Esophagus squamous epithelium (tissue), 5 donors: ENCODE measurements around the gene SEMA5A. TPM values are rescaled to one million over a fixed set of nuclear protein-coding genes. Genes with fewer than 3 reads are reported as not detected.

ENCODE experiments used
- DNase-seq: peaks from one replicate; lab custom pipeline; 2025; lab: John Stamatoyannopoulos, UW
- H3K27ac ChIP-seq, 4 donors: fragments of 200-600 bp; sonication (generic); one replicate each; pipeline ENCODE4 v1.5.1; 2016 to 2019; ENCODE audit warnings: mild to moderate bottlenecking in 1 of 4
- H3K27me3 ChIP-seq, 4 donors: fragments of 200-600 bp; sonication (generic); 1 replicate in 3 of 4; 2 replicates in 1 of 4; pipeline versions ENCODE4 v1.5.1 to v1.6.0; 2017 to 2021; ENCODE audit warnings: antibody characterized with exemption in 1 of 4
- H3K36me3 ChIP-seq, 3 donors: fragments of 200-600 bp; sonication (generic); one replicate each; pipeline ENCODE4 v1.5.1; 2016 to 2019
- H3K4me1 ChIP-seq, 3 donors: fragments of 200-600 bp; sonication (generic); one replicate each; pipeline ENCODE4 v1.5.1; 2017 to 2019
- H3K4me3 ChIP-seq, 4 donors: fragments of 200-600 bp; sonication (generic); 1 replicate in 3 of 4; 2 replicates in 1 of 4; pipeline ENCODE4 v1.5.1; 2016 to 2019; ENCODE audit warnings: mild to moderate bottlenecking in 2 of 4, moderate library complexity in 1 of 4
- H3K9me3 ChIP-seq, 3 donors: fragments of 200-600 bp; sonication (generic); one replicate each; pipeline ENCODE4 v1.5.1; 2016 to 2019
- POLR2A ChIP-seq, 4 donors: fragments of 450-650 bp; IDR thresholded peaks; one replicate each; pipeline ENCODE4 v1.6.1; 2017; ENCODE audit warnings: antibody characterized with exemption in 4 of 4, mild to moderate bottlenecking in 4 of 4, moderate library complexity in 3 of 4
- WGBS, 2 donors: methylation state at CpG; one replicate each; pipeline ENCODE4 v1.1.5; 2018; 5-methylcytosine and 5-hydroxymethylcytosine counted together
- intact Hi-C: fragments of 100-400 bp; cut with DNase I; formaldehyde crosslinking; loops from one replicate; pipeline ENCODE4 v1.15.0; 2022
- total RNA-seq, 4 donors: library from RNA; depleted of rRNA; stranded (reverse); fragments of >200 nt; gene quantifications; one replicate each; pipeline ENCODE4 v1.1.0, GENCODE V29; 2016
- TF ChIP-seq, protein P1 (sequence below), 6 experiments: fragments of 450-650 bp in 4 of 6; fragments of 200-600 bp in 2 of 6; sonication (generic) in 2 of 6; IDR thresholded peaks; one replicate each; pipeline ENCODE4 v1.5.1; 2016 to 2019; ENCODE audit warnings: antibody characterized with exemption in 6 of 6, mild to moderate bottlenecking in 4 of 6, moderate library complexity in 4 of 6
- donor health status: DM: yes; HTN: yes; CAD: no.

SEMA5A gene
- total RNA-seq, 4 donors from 2014 or later: 3.9 to 9.4 (median 8.4) TPM

DNA sequence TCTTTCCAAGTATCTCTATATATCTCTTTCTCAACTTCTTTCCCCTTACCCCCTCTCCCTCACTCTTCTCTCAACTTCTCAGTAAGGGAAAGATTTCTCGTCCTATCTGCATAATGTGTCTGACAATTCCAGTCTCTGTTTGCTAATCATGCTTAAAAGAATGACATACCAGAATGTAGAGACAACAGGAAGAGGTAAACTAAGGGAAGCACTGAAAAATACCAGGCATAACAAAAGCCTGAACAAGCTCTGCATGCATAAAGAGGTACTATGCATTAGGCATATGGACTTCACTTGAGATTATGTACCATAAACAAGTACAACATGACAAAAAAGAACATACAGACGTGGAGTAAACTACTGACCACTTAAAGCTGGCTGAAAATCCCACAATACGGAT lies 62.6 kb downstream of the SEMA5A start:
- no peaks in the 10 kb centered on the region for H3K27me3 ChIP-seq
- peaks cover 0 to 8% (median 3%) of the 10 kb centered on the region in 3 donors for H3K9me3 ChIP-seq
- H3K27ac ChIP-seq: no peak overlapping the region
- H3K36me3 ChIP-seq: no peaks in the 10 kb centered on the region
- intact Hi-C loops: no loop called here
- no peak overlapping the region for H3K4me3 ChIP-seq
- 62 to 67% methylated on average over 3 of the region's 3 CpGs for WGBS, 2 donors
- DNase-seq: no peak
- no peaks in the 10 kb centered on the region for H3K4me1 ChIP-seq
- TF ChIP-seq, protein P1, sequence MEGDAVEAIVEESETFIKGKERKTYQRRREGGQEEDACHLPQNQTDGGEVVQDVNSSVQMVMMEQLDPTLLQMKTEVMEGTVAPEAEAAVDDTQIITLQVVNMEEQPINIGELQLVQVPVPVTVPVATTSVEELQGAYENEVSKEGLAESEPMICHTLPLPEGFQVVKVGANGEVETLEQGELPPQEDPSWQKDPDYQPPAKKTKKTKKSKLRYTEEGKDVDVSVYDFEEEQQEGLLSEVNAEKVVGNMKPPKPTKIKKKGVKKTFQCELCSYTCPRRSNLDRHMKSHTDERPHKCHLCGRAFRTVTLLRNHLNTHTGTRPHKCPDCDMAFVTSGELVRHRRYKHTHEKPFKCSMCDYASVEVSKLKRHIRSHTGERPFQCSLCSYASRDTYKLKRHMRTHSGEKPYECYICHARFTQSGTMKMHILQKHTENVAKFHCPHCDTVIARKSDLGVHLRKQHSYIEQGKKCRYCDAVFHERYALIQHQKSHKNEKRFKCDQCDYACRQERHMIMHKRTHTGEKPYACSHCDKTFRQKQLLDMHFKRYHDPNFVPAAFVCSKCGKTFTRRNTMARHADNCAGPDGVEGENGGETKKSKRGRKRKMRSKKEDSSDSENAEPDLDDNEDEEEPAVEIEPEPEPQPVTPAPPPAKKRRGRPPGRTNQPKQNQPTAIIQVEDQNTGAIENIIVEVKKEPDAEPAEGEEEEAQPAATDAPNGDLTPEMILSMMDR (IDR thresholded peaks at IDR 0.05): no peak
- TF ChIP-seq POLR2A (IDR thresholded peaks at IDR 0.05): no peak

DNA sequence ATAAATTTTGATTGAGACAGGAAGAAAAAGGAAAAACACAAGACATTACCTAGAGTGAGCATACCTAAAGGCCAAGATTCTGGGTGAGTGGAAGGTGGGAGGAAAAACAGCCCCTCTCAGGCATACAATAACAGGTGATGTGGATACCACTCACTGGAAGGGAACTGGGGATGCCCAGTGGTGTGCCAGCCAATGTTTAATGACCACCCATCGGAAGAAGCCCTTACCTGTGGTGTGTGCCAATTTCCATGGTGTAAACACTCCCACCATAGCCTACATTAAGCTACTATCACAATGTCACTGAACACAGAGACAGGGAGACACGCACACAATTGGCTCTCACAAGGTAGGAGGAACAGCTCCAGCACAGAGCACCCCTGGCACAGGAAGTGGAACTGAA lies 63.5 kb downstream of the SEMA5A start:
- Histone ChIP-seq H3K27ac (no peak overlapping the region), H3K4me3 (no peak overlapping the region), H3K9me3 (peaks cover 0 to 17% (median 11%) of the 10 kb centered on the region in 3 donors), H3K36me3 (no peaks in the 10 kb centered on the region), H3K27me3 (no peaks in the 10 kb centered on the region), H3K4me1 (no peaks in the 10 kb centered on the region)
- DNase-seq: no peak
- WGBS, 2 donors: 90 to 100% methylated on average over 1 to 2 of the region's 2 CpGs
- TF ChIP-seq POLR2A (IDR thresholded peaks at IDR 0.05): no peak
- TF ChIP-seq, protein P1 (IDR thresholded peaks at IDR 0.05): no peak
- intact Hi-C loops: no loop called here

DNA sequence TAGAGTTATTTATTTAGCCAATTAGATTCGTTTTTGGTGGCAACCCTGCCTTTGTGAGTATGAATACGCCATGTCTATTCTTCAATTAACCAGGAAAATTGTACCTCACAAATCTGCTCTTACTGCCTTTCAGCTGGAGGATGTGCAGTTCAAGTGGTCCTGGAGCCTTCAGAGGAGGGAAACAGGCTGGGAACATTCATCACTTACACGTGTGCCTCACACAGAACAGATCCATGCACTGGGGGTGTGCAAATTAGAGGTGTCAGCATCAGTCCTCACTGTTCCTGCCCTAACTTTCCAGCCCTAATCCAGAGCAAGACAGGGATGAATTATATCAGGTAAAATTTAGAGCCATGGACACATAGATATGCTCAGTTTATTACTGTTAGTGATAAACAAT lies 65.4 kb downstream of the SEMA5A start:
- H3K4me1 ChIP-seq: no peaks in the 10 kb centered on the region
- no peaks in the 10 kb centered on the region for H3K36me3 ChIP-seq
- TF ChIP-seq POLR2A (IDR thresholded peaks at IDR 0.05): no peak
- TF ChIP-seq, protein P1 (IDR thresholded peaks at IDR 0.05): no peak
- no peak overlapping the region for H3K27ac ChIP-seq
- DNase-seq: no peak
- no peak overlapping the region for H3K4me3 ChIP-seq
- intact Hi-C loops: no loop called here
- 66 to 69% methylated on average over 3 of the region's 3 CpGs for WGBS, 2 donors
- H3K9me3 ChIP-seq: peaks cover 0 to 19% (median 16%) of the 10 kb centered on the region in 3 donors
- no peaks in the 10 kb centered on the region for H3K27me3 ChIP-seq

DNA sequence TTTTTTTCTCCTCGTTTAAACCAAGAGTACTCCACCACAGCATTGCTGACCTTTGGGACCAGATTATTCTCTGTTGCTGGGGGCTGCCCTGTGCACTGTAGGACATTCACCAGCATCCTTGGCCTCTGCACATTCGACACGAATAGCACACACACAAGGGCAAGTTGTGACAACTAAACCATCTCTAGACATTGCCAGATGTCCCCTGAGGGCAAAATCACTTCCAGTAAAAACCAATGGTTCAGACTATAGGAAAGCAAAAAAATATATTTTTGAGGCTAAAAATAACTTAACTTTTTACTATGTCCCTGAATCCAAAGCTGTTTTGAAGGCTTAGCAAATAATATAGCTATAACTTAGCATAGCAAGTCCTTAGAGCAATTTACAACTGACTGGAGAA lies 65.9 kb downstream of the SEMA5A start:
- DNase-seq: no peak
- H3K27me3 ChIP-seq: no peaks in the 10 kb centered on the region
- no peaks in the 10 kb centered on the region for H3K4me1 ChIP-seq
- TF ChIP-seq, protein P1 (IDR thresholded peaks at IDR 0.05): no peak
- TF ChIP-seq POLR2A (IDR thresholded peaks at IDR 0.05): no peak
- peaks cover 0 to 19% (median 16%) of the 10 kb centered on the region in 3 donors for H3K9me3 ChIP-seq
- H3K27ac ChIP-seq: no peak overlapping the region
- intact Hi-C loops: no loop called here
- no peaks in the 10 kb centered on the region for H3K36me3 ChIP-seq
- no peak overlapping the region for H3K4me3 ChIP-seq
- 19 to 46% methylated on average over 3 of the region's 3 CpGs for WGBS, 2 donors

DNA sequence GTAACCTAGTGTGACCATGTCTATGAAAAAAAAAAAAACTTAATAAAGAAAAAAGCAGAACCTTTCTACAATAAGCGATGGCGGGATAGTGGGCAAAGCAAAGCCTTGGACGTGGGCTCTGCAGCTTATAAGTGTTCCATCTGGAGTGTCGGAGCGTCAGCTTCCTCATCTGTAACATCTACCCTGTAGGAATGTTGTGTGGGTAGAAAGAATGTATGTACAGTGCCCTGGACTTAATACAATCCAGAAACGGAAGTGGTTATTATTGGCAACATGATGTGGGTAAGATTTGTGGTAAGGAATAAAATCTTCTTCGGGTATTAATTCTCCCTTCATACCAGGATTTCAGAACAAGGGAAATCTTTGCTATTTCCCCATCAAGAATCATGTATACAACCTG lies 66.5 kb downstream of the SEMA5A start:
- Histone ChIP-seq H3K4me1 (no peaks in the 10 kb centered on the region), H3K36me3 (no peaks in the 10 kb centered on the region), H3K27me3 (no peaks in the 10 kb centered on the region), H3K27ac (no peak overlapping the region), H3K4me3 (no peak overlapping the region), H3K9me3 (peaks cover 0 to 19% (median 16%) of the 10 kb centered on the region in 3 donors)
- 83 to 86% methylated on average over 7 of the region's 7 CpGs for WGBS, 2 donors
- intact Hi-C loops: no loop called here
- DNase-seq: no peak
- no peak for TF ChIP-seq POLR2A (IDR thresholded peaks at IDR 0.05)

DNA sequence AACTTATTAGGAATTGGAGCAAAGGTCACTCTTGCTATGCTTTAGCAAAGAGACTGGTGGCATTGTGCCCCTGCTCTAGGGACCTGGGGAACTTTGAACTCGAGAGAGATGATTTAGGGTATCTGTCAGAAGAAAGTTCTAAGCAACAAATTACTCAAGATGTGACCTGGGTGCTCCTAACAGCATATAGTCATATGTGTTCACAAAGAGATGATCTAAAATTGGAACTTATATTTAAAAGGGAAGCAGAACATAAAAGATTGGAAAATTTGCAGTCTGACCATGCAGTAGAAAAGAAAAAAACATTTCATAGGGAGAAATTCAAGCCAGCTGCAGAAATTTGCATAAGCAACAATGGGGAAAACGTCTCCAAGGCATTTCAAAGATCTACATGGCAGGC lies 68.3 kb downstream of the SEMA5A start:
- no peaks in the 10 kb centered on the region for H3K27me3 ChIP-seq
- peaks cover 0 to 19% (median 16%) of the 10 kb centered on the region in 3 donors for H3K9me3 ChIP-seq
- no peak overlapping the region for H3K27ac ChIP-seq
- no peaks in the 10 kb centered on the region for H3K36me3 ChIP-seq
- H3K4me3 ChIP-seq: no peak overlapping the region
- no peaks in the 10 kb centered on the region for H3K4me1 ChIP-seq
- TF ChIP-seq, protein P1 (IDR thresholded peaks at IDR 0.05): no peak
- TF ChIP-seq POLR2A (IDR thresholded peaks at IDR 0.05): no peak
- WGBS, 2 donors: 56 to 67% methylated on average over 2 of the region's 2 CpGs
- DNase-seq: no peak
- intact Hi-C loops: no loop called here
